Stimulated activated CD8-positive, alpha-beta memory T cell treated with anti-CD3 and anti-CD28 coated beads, Interleukin-15, amount 100 ng/mL, for 4 hours (primary cell): ENCODE results near the gene TTC9B.
"Not testable (repeated sequence)": the region's sequence is repeated elsewhere in the genome, so short reads cannot be mapped to it uniquely, and the experiment has no call there.

Experiments
- DNase-seq, 2 donors: peaks; one replicate each; pipeline ENCODE4 v3.0.0-alpha.2; 2020; ENCODE audit warnings: low read depth in 2 of 2

Gene TTC9B

GRCh38 chr19:40170303-40170989 is 47.7 kb downstream of the TTC9B start:
- not testable (repeated sequence) for DNase-seq

- DNase-seq: not testable (repeated sequence)
Measured at GRCh38 chr19:40169482-40170302, 48.5 kb downstream of the TTC9B start.
